Tongue (tissue), 2 donors: ENCODE results near the gene KCNIP1. TPM values are rescaled to one million over a fixed set of nuclear protein-coding genes. Genes with fewer than 3 reads are reported as not detected.

Experiments used
- DNase-seq: peaks from one replicate; pipeline ENCODE4 v3.0.0-alpha.2; 2015
- total RNA-seq: library from RNA; depleted of rRNA; stranded (reverse); fragments of >200 nt; gene quantifications from one replicate; pipeline ENCODE4 v1.2.3, GENCODE V29; 2014

Gene KCNIP1
- total RNA-seq, 1 donor from 2014 or later: 4.2 TPM

DNA sequence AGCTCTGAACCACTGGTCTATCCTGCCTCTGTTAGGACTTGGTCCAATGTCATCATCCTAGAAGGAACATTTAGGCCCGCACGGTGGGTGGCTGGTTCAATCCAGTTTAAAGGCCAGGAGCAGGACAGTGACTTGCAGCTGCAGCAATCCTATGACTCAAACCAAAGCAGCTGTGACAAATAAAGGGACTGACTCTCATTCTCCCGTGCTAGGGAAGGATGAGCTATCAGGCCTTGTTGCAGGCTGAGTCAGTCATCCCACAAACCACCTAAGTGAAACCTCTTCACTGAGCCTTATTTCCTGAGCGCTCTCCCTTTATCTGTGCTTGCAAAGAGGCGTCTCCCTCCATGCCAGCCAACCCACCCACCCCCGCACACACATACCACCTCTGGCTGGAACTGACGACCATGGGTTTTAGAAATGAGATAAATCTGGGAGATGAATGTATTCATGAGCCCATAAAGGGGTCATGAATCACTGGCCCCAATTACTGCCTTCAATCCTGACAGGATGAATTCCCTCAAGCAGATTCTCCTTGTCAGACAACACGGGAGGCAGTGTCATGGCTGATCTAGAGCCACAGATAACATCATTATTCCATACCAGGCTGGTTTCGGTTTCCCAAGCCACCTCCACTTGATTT lies 93.4 kb downstream of the KCNIP1 start:
- DNase-seq: peak; percentile 29

- peak; percentile 64 for DNase-seq
Measured at GRCh38 chr5:170597872-170598271, 94.1 kb downstream of the KCNIP1 start.

GRCh38 chr5:170599756-170600155 lies 95.9 kb downstream of the KCNIP1 start:
- DNase-seq: no peak

- DNase-seq: no peak
Measured at GRCh38 chr5:170601619-170602018, 97.8 kb downstream of the KCNIP1 start.

DNA sequence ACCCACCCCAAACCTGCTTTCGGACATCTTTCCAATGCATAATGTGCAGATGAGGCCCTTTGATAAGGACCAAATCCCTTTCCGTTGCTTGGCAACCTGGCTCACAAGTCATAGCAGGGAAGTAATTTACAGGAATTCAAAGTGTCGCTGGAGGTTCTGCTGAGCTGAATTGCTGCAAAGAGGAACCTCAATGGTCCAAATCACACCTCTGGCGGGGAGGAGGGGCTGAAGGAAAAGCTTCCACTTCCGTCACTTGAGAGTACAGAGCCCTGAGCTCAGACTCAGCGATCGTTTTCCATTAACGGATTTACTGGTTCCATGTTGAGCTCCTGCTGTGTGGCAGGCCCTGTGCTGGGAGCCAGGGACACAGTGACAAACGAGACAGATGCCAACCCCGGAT lies 99.3 kb downstream of the KCNIP1 start:
- DNase-seq: no peak

GRCh38 chr5:170603578-170604565 lies 100.1 kb downstream of the KCNIP1 start:
- DNase-seq: peak; percentile 70

DNA sequence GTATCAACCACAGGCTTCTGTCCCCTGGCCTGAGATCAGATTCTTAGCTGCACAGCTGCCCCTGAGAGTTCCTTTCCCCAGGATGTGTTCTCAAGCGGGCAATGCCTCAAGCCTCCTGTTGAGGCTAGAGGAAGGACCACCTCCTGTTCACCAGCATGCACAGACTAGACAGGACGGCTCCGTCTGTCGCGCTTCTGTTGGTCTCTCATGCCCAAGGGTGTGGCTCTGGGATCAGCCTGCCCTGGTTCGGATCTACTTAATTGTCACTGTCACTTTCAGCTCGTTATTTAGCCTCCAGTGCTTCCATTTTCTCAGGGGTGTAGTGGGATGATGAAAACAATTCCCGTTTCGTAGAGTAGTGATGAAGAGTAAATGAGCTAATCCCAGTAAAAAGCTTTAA lies 103.1 kb downstream of the KCNIP1 start:
- no peak for DNase-seq

- DNase-seq: no peak
Measured at GRCh38 chr5:170611449-170612090, 107.8 kb downstream of the KCNIP1 start.

- no peak for DNase-seq
Measured at GRCh38 chr5:170612256-170612678, 108.4 kb downstream of the KCNIP1 start.

GRCh38 chr5:170614065-170614490 lies 110.3 kb downstream of the KCNIP1 start:
- no peak for DNase-seq

DNA sequence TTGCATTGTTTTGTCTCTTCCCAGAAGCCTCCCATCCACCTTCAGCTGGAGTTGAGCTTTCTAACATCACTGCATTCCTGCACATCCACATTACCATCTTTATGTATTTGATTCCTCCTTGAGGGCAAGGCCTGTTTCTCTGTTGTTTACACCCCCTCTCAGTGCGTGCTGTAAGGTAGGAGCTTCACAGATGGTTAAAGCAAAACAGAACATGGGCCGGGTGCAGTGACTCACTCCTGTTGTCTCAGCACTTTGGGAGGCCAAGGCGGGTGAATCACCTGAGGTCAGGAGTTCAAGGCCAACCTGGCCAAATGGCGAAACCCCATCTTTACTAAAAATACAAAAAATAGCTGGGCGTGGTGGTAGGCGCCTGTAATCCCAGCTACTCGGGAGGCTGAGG lies 110.9 kb downstream of the KCNIP1 start:
- no peak for DNase-seq

- DNase-seq: no peak
Measured at GRCh38 chr5:170617533-170618490, 114.0 kb downstream of the KCNIP1 start.

- DNase-seq: no peak
Measured at GRCh38 chr5:170619869-170620268, 116.0 kb downstream of the KCNIP1 start.

DNA sequence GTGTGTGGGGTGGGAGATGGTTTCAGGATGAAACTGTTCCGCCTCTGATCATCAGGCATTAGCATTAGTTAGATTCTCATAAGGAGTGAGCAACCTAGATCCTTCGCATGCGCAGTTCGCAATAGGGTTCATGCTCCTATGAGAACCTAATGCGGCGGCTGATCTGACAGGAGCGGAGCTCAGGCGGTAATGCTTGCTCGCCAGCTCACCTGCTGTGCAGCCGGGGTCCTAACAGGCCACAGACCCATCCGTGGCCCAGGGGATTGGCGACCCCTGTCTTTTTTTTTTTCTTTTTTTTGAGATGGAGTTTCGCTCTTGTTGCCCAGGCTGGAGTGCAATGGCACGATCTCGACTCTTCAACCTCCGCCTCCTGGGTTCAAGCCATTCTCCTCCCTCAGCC lies 119.1 kb downstream of the KCNIP1 start:
- DNase-seq: no peak

GRCh38 chr5:170623576-170624181 lies 119.9 kb downstream of the KCNIP1 start:
- DNase-seq: peak; percentile 75

DNA sequence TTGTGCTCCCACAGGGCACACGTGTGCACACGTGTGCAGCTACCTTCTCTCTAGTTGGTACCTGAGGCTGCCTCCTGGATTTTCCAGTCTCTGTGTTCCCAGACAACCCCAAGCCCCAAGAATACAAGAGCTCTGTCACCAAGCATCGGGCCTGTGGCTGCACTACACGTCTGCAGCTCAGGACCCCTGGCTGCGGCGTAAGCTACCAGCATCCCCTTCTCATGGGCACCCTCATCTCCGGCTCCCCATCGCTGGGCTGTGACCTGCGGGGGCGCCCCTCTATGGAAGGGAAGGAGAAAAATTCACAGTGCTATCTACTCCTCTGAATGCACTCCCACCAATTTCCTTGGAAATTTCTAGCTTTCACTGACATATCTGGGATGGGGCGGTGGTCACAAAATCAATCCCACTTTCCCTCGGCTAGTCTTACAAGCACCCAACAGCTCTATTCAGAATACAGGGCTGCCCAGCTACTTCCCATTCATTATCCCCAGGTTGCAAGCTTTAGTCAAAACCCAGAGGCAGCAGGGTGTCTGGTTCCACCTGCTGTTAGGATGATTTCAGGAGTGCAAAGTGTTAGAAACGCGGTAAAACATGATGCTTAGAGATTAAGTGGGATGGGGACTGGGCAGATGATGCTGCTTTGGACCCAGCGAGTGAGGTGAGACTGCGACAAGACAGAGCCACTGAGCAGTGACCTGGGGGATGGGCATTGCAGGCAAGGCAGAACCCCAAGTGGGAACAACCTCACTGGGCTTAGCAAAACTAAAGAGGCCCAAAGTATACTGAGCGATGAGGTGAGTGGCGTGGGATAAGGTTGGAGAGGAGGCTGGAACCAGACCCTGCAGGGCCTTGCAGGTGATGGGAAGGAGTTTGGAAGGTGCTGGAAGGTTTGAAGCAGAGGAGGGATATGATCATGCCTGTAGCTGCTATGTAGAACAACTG lies 121.7 kb downstream of the KCNIP1 start:
- DNase-seq: no peak

GRCh38 chr5:170626507-170627150 lies 122.8 kb downstream of the KCNIP1 start:
- DNase-seq: no peak

- no peak for DNase-seq
Measured at GRCh38 chr5:170627271-170627670, 123.5 kb downstream of the KCNIP1 start.

GRCh38 chr5:170628028-170628427 lies 124.2 kb downstream of the KCNIP1 start:
- DNase-seq: no peak
